DOHH2 (cell line): Measurements from ENCODE around the gene NUMB.

Source experiments
- H3F3A ChIP-seq: fragments of 200-600 bp; sonication (generic), shearing (Covaris generic); 2 replicates; pipeline ENCODE4 v1.6.0; 2016; ENCODE audit warnings: antibody characterized with exemption, mild to moderate bottlenecking; ENCODE audit not compliant: control insufficient read depth, insufficient read depth
- H3K27ac ChIP-seq: fragments of 200-600 bp; sonication (generic); 2 replicates; pipeline ENCODE4 v1.5.1; 2014; ENCODE audit warnings: low read depth, mild to moderate bottlenecking, low read length, moderate library complexity
- H3K27me3 ChIP-seq: fragments of 200-600 bp; sonication (generic); 2 replicates; pipeline ENCODE4 v1.6.1; 2014; ENCODE audit warnings: mild to moderate bottlenecking, low read length, mixed read lengths; ENCODE audit not compliant: control insufficient read depth
- H3K36me3 ChIP-seq: fragments of 200-600 bp; sonication (generic); 2 replicates; pipeline ENCODE4 v1.6.1; 2014; ENCODE audit warnings: mild to moderate bottlenecking, low read length, moderate library complexity, mixed read lengths; ENCODE audit not compliant: control insufficient read depth
- H3K4me1 ChIP-seq: fragments of 200-600 bp; sonication (generic); 2 replicates; pipeline ENCODE4 v1.6.1; 2014; ENCODE audit warnings: mild to moderate bottlenecking, low read length, mixed read lengths; ENCODE audit not compliant: control insufficient read depth
- H3K4me2 ChIP-seq: fragments of 200-600 bp; sonication (generic); 2 replicates; pipeline ENCODE4 v1.6.0; 2014; ENCODE audit warnings: mild to moderate bottlenecking, low read length, moderate library complexity
- H3K4me3 ChIP-seq: fragments of 200-600 bp; sonication (generic); 2 replicates; pipeline ENCODE4 v1.5.1; 2014; ENCODE audit warnings: mild to moderate bottlenecking, low read length, mixed read lengths
- H3K79me2 ChIP-seq: fragments of 200-600 bp; sonication (generic); 2 replicates; pipeline ENCODE4 v1.6.1; 2014; ENCODE audit warnings: mild to moderate bottlenecking, low read length, mixed read lengths; ENCODE audit not compliant: control insufficient read depth
- H3K9me2 ChIP-seq: fragments of 200-600 bp; sonication (generic); replicated peaks from 2 replicates; pipeline ENCODE4 v1.6.1; 2014; ENCODE audit warnings: mild to moderate bottlenecking, low read length, mixed read lengths; ENCODE audit not compliant: control insufficient read depth
- H3K9me3 ChIP-seq: fragments of 200-600 bp; sonication (generic); 2 replicates; pipeline ENCODE4 v1.6.1; 2014; ENCODE audit warnings: antibody characterized with exemption, low read length, mixed read lengths; ENCODE audit not compliant: control insufficient read depth, insufficient read depth
- H4K20me1 ChIP-seq: fragments of 200-600 bp; sonication (generic); 2 replicates; pipeline ENCODE4 v1.6.0; 2014; ENCODE audit warnings: low read depth, mild to moderate bottlenecking, antibody characterized with exemption, low read length, moderate library complexity; ENCODE audit not compliant: control insufficient read depth, insufficient read depth
- EZH2phosphoT487 ChIP-seq: fragments of 200-600 bp; sonication (generic); IDR thresholded peaks from 2 replicates; pipeline ENCODE4 v1.6.1; 2017; ENCODE audit warnings: borderline replicate concordance, mild to moderate bottlenecking, antibody characterized with exemption, low read length, moderate library complexity, mixed read lengths
- TF ChIP-seq, protein P1 (sequence below): fragments of 200-600 bp; sonication (generic); IDR thresholded peaks from one replicate; pipeline ENCODE4 v1.5.1; 2014; ENCODE audit warnings: antibody characterized with exemption, mild to moderate bottlenecking, low read depth, low read length; ENCODE audit not compliant: poor library complexity, severe bottlenecking

The NUMB gene

DNA sequence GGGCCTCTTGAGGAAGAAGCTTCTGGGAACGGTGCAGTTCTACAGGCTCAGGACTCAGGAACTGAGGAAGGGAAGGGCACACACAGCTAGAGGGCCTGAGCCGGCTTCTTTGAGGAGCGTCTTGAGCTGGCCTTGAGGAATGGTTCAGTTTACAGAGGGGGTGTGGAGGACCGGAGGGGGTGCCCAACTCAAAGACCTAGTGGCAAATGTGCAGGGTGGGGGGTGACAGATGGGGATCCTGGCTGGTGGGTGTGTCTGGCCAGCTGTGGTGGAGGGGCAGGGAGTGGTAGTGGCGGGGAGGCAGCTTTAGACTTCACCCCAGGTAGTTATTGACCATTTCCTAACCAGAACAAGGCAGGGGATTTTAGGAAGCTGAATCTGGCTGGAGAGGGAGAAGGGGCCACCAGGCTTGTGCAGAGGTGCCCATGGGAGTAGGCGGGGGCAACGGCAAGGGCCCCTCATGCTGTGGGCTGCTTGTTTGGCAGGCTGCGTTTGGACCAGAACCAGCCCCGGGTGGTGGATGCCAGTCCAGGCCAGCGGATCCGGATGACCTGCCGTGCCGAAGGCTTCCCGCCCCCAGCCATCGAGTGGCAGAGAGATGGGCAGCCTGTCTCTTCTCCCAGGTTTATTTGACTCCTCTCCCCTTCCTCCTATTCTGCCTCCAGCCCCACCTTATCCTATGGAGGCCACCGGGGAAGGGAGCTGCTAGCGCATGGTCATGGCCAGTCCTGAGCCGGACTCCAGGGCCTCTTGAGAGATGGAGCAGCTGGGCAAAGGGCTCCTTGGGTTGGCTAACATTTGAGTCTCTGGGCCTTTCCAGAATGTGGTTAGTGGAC is 193.2 kb downstream of the NUMB start:
- no peaks in the 10 kb centered on the region for H3K27me3 ChIP-seq
- H3K36me3 ChIP-seq = no peaks in the 10 kb centered on the region
- TF ChIP-seq, protein P1, sequence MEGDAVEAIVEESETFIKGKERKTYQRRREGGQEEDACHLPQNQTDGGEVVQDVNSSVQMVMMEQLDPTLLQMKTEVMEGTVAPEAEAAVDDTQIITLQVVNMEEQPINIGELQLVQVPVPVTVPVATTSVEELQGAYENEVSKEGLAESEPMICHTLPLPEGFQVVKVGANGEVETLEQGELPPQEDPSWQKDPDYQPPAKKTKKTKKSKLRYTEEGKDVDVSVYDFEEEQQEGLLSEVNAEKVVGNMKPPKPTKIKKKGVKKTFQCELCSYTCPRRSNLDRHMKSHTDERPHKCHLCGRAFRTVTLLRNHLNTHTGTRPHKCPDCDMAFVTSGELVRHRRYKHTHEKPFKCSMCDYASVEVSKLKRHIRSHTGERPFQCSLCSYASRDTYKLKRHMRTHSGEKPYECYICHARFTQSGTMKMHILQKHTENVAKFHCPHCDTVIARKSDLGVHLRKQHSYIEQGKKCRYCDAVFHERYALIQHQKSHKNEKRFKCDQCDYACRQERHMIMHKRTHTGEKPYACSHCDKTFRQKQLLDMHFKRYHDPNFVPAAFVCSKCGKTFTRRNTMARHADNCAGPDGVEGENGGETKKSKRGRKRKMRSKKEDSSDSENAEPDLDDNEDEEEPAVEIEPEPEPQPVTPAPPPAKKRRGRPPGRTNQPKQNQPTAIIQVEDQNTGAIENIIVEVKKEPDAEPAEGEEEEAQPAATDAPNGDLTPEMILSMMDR = no peak
- TF ChIP-seq EZH2phosphoT487 = no peak
- no peak overlapping the region for H3K4me2 ChIP-seq
- H4K20me1 ChIP-seq = no peaks in the 10 kb centered on the region
- H3F3A ChIP-seq = no peaks in the 10 kb centered on the region
- H3K9me2 ChIP-seq = no peaks in the 10 kb centered on the region
- H3K4me3 ChIP-seq = no peak overlapping the region
- no peaks in the 10 kb centered on the region for H3K9me3 ChIP-seq
- no peaks in the 10 kb centered on the region for H3K79me2 ChIP-seq
- no peak overlapping the region for H3K27ac ChIP-seq
- H3K4me1 ChIP-seq = peaks cover 8% of the 10 kb centered on the region

DNA sequence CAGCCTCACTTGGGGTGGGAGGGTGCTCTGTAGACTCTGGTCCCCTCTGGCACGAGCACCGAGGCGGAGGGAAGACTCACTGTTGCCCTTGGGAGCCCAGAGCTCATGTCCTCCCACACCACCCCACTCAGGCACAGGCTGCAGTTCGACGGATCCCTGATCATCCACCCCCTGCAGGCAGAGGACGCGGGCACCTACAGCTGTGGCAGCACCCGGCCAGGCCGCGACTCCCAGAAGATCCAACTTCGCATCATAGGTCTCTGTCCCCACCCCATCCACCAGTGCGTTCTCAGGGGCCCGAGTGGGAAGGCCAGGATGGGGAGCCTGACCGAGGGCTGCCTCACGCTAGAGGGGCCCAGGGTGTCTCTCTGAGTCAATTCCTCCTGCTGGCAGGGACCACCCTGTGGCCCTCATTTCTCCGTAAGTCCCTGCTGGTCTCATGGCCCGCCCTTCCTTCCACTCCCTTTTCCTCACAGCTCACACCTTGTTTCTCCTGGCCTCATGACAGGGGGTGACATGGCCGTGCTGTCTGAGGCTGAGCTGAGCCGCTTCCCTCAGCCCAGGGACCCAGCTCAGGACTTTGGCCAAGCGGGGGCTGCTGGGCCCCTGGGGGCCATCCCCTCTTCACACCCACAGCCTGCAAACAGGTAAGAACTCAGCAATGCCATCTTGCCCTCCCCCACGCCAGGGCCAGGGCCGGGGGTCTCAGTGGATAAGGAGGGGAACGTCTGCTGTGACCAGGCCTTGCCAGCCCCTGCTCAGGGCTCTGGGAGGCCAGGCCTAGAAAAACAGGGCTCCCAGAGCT is 194.1 kb downstream of the NUMB start:
- H3K4me2 ChIP-seq = no peak overlapping the region
- TF ChIP-seq, protein P1 = no peak
- no peak for TF ChIP-seq EZH2phosphoT487
- no peaks in the 10 kb centered on the region for H3K27me3 ChIP-seq
- H4K20me1 ChIP-seq = no peaks in the 10 kb centered on the region
- H3K36me3 ChIP-seq = no peaks in the 10 kb centered on the region
- no peak overlapping the region for H3K27ac ChIP-seq
- no peaks in the 10 kb centered on the region for H3F3A ChIP-seq
- peaks cover under 1% of the 10 kb centered on the region for H3K4me1 ChIP-seq
- H3K9me3 ChIP-seq = no peaks in the 10 kb centered on the region
- no peak overlapping the region for H3K4me3 ChIP-seq
- H3K9me2 ChIP-seq = no peaks in the 10 kb centered on the region
- H3K79me2 ChIP-seq = no peaks in the 10 kb centered on the region

DNA sequence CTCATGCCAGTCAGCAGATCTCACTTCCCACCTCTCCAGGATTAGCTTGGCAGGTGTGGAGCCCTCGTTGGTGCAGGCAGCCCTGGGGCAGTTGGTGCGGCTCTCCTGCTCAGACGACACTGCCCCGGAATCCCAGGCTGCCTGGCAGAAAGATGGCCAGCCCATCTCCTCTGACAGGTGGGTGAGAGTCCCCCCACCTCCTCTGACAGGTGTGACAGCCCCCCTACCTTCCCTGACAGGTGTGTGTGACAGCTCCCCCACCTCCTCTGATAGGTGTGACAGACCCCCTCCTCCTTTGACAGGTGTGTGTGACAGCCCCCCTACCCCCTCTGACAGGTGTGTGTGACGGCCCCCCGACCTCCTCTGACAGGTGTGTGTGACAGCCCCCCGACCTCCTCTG is 194.7 kb downstream of the NUMB start:
- Histone ChIP-seq H3F3A (no peaks in the 10 kb centered on the region), H3K9me2 (no peaks in the 10 kb centered on the region), H3K27ac (no peak overlapping the region), H3K4me3 (no peak overlapping the region), H3K27me3 (no peaks in the 10 kb centered on the region), H3K79me2 (no peaks in the 10 kb centered on the region), H3K4me2 (no peak overlapping the region), H3K4me1 (peaks cover 2% of the 10 kb centered on the region; the same call in 1 of the 2 replicates), H3K9me3 (no peaks in the 10 kb centered on the region), H3K36me3 (no peaks in the 10 kb centered on the region), H4K20me1 (no peaks in the 10 kb centered on the region)
- TF ChIP-seq, protein P1 = no peak
- no peak for TF ChIP-seq EZH2phosphoT487
